Naive thymus-derived CD8-positive, alpha-beta T cell (primary cell): ENCODE measurements around the gene TOMM20. TPM values are rescaled to one million over a fixed set of nuclear protein-coding genes. Genes with fewer than 3 reads are reported as not detected.
"Not testable (repeated sequence)": the region's sequence is repeated elsewhere in the genome, so short reads cannot be mapped to it uniquely, and the experiment has no call there.

Experiments
- ATAC-seq, 2 donors: fragments of 150-1000 bp; cut with Tn5 transposase in 1 of 2; sonication (Bioruptor Pico), chemical (Tn5 transposase) in 1 of 2; 1 replicate in 1 of 2; 2 replicates in 1 of 2; pipeline ENCODE4 v1.10.0; 2021; ENCODE audit warnings: mild to moderate bottlenecking in 2 of 2, moderate library complexity in 2 of 2
- POLR2A ChIA-PET: fragments of 350-600 bp; sonication (Branson Sonifier 250); formaldehyde crosslinking; loops from one replicate; lab custom pipeline; 2021; ENCODE audit warnings: antibody characterized with exemption; lab: Charles Lee
- DNase-seq, 10 donors: peaks; one replicate each; pipeline versions ENCODE4 v3.0.0 to v3.0.0-alpha.2; 2020 to 2022
- H3K27ac Mint-ChIP-seq, 10 donors: one replicate each; pipeline ENCODE4 v1.8.0; 2020 to 2022; ENCODE audit warnings: mild to moderate bottlenecking in 10 of 10, mixed read lengths in 10 of 10, moderate library complexity in 4 of 10, inconsistent platforms in 1 of 10
- H3K27me3 Mint-ChIP-seq, 5 donors: one replicate each; pipeline ENCODE4 v1.8.0; 2021 to 2022; ENCODE audit warnings: mixed read lengths in 5 of 5
- H3K36me3 Mint-ChIP-seq, 3 donors: one replicate each; pipeline ENCODE4 v1.8.0; 2020 to 2022; ENCODE audit warnings: mixed read lengths in 3 of 3, mild to moderate bottlenecking in 2 of 3, inconsistent platforms in 1 of 3
- H3K4me1 Mint-ChIP-seq, 4 donors: one replicate each; pipeline ENCODE4 v1.8.0; 2021 to 2022; ENCODE audit warnings: mixed read lengths in 4 of 4
- H3K4me3 Mint-ChIP-seq, 10 donors: one replicate each; pipeline ENCODE4 v1.8.0; 2020 to 2022; ENCODE audit warnings: mild to moderate bottlenecking in 10 of 10, mixed read lengths in 10 of 10, moderate library complexity in 6 of 10, inconsistent platforms in 1 of 10
- H3K9me3 Mint-ChIP-seq, 9 donors: one replicate each; pipeline ENCODE4 v1.8.0; 2020 to 2022; ENCODE audit warnings: mixed read lengths in 9 of 9, mild to moderate bottlenecking in 3 of 9, inconsistent platforms in 1 of 9, moderate library complexity in 1 of 9
- polyA plus RNA-seq, 3 donors: library from polyadenylated mRNA; unstranded; fragments of 300-500 nt; fragmentation: Illumina TruSeq; gene quantifications; one replicate each; pipeline ENCODE4 v1.2.3, GENCODE V29; 2021
- total RNA-seq, 8 experiments: library from RNA in 2 of 8; stranded (reverse) in 2 of 8; gene quantifications; one replicate each; pipeline ENCODE4 v1.2.3 and lab custom pipeline; 2021 to 2026

Gene TOMM20
- total and polyA plus RNA-seq, 5 experiments from 2014 or later = 56.6 to 111 (median 67.0) TPM

- Mint-ChIP-seq H3K27me3 (peaks cover 0 to 2% (median 0%) of the 10 kb centered on the region in 5 donors), H3K4me3 (no peak overlapping the region), H3K27ac (peak overlapping the region in 1 of 10 donors; percentile 41), H3K9me3 (no peaks in the 10 kb centered on the region), H3K4me1 (peaks cover 0 to 42% (median 6%) of the 10 kb centered on the region in 4 donors), H3K36me3 (no peaks in the 10 kb centered on the region)
- POLR2A ChIA-PET = no interaction called here
- DNase-seq = no peak
- no peak for ATAC-seq
These were observed 52.8 kb downstream of the TOMM20 start for GRCh38 chr1:235075777-235076308.

GRCh38 chr1:235075048-235075776, 53.4 kb downstream of the TOMM20 start:
- peak in 1 of 10 donors; percentile 19 for DNase-seq

GRCh38 chr1:235074523-235075047, 54.1 kb downstream of the TOMM20 start:
- H3K9me3 Mint-ChIP-seq = no peaks in the 10 kb centered on the region
- no peaks in the 10 kb centered on the region for H3K36me3 Mint-ChIP-seq
- peak overlapping the region in 4 of 10 donors; percentile 49 to 67 (median 60) for H3K4me3 Mint-ChIP-seq
- peak overlapping the region in 3 of 10 donors; percentile 53 to 82 (median 79) for H3K27ac Mint-ChIP-seq
- H3K4me1 Mint-ChIP-seq = peaks cover 0 to 35% (median 5%) of the 10 kb centered on the region in 4 donors
- ATAC-seq (peak in 1 of 2 donors; percentile 68), DNase-seq (no peak)
- POLR2A ChIA-PET = no interaction called here
- peaks cover 0 to 2% (median 0%) of the 10 kb centered on the region in 5 donors for H3K27me3 Mint-ChIP-seq

More at GRCh38 chr1:235075048-235075776, 53.4 kb downstream of the TOMM20 start:
- ATAC-seq = peak in 1 of 2 donors; percentile 60
- POLR2A ChIA-PET = no interaction called here
- Mint-ChIP-seq H3K9me3 (no peaks in the 10 kb centered on the region), H3K4me3 (peak overlapping the region in 3 of 10 donors; percentile 54 to 67 (median 66)), H3K36me3 (no peaks in the 10 kb centered on the region), H3K4me1 (peaks cover 0 to 41% (median 5%) of the 10 kb centered on the region in 4 donors), H3K27ac (peak overlapping the region in 3 of 10 donors; percentile 41 to 82 (median 79)), H3K27me3 (peaks cover 0 to 2% (median 0%) of the 10 kb centered on the region in 5 donors)

- Mint-ChIP-seq H3K27ac (peak overlapping the region in 1 of 10 donors; percentile 82), H3K36me3 (no peaks in the 10 kb centered on the region), H3K9me3 (no peaks in the 10 kb centered on the region), H3K4me1 (peaks cover 0 to 35% (median 5%) of the 10 kb centered on the region in 4 donors), H3K4me3 (no peak overlapping the region), H3K27me3 (peaks cover 0 to 2% (median 0%) of the 10 kb centered on the region in 5 donors)
- POLR2A ChIA-PET = no interaction called here
- DNase-seq = no peak
- no peak for ATAC-seq
These were observed 54.6 kb downstream of the TOMM20 start for GRCh38 chr1:235073968-235074522.

GRCh38 chr1:235073331-235073967, 55.2 kb downstream of the TOMM20 start:
- peaks cover 0 to 2% (median 0%) of the 10 kb centered on the region in 5 donors for H3K27me3 Mint-ChIP-seq
- POLR2A ChIA-PET = no interaction called here
- peaks cover 0 to 35% (median 5%) of the 10 kb centered on the region in 4 donors for H3K4me1 Mint-ChIP-seq
- H3K27ac Mint-ChIP-seq = peak overlapping the region in 2 of 10 donors; percentile 32 to 48
- no peak for DNase-seq
- H3K4me3 Mint-ChIP-seq = no peak overlapping the region
- ATAC-seq = no peak
- no peaks in the 10 kb centered on the region for H3K36me3 Mint-ChIP-seq
- H3K9me3 Mint-ChIP-seq = no peaks in the 10 kb centered on the region

GRCh38 chr1:235072577-235072976, 56.1 kb downstream of the TOMM20 start:
- H3K36me3 Mint-ChIP-seq, H3K27ac Mint-ChIP-seq, ATAC-seq, POLR2A ChIA-PET, H3K9me3 Mint-ChIP-seq, DNase-seq, H3K27me3 Mint-ChIP-seq, H3K4me3 Mint-ChIP-seq: not testable (repeated sequence)
- peaks cover 0 to 33% (median 5%) of the 10 kb centered on the region in 4 donors for H3K4me1 Mint-ChIP-seq

- DNase-seq = no peak
- POLR2A ChIA-PET = no interaction called here
- Mint-ChIP-seq H3K36me3 (no peaks in the 10 kb centered on the region), H3K9me3 (no peaks in the 10 kb centered on the region), H3K27ac (no peak overlapping the region), H3K4me3 (no peak overlapping the region), H3K4me1 (peaks cover 0 to 32% (median 5%) of the 10 kb centered on the region in 4 donors), H3K27me3 (peaks cover 0 to 2% (median 0%) of the 10 kb centered on the region in 5 donors)
- ATAC-seq = no peak
These were observed 56.5 kb downstream of the TOMM20 start for GRCh38 chr1:235072096-235072495.

GRCh38 chr1:235070819-235071218, 57.8 kb downstream of the TOMM20 start:
- Mint-ChIP-seq H3K36me3 (no peaks in the 10 kb centered on the region), H3K4me1 (peaks cover 0 to 24% (median 5%) of the 10 kb centered on the region in 4 donors), H3K9me3 (no peaks in the 10 kb centered on the region), H3K27ac (no peak overlapping the region), H3K27me3 (peaks cover 0 to 2% (median 0%) of the 10 kb centered on the region in 5 donors), H3K4me3 (no peak overlapping the region)
- ATAC-seq (no peak), DNase-seq (no peak)
- POLR2A ChIA-PET = no interaction called here

GRCh38 chr1:235069577-235070563, 58.8 kb downstream of the TOMM20 start:
- Mint-ChIP-seq H3K4me3 (no peak overlapping the region), H3K27ac (peak overlapping the region in 3 of 10 donors; percentile 82 to 89 (median 83)), H3K4me1 (peaks cover 0 to 14% (median 6%) of the 10 kb centered on the region in 4 donors), H3K36me3 (no peaks in the 10 kb centered on the region), H3K27me3 (peaks cover 0 to 2% (median 0%) of the 10 kb centered on the region in 5 donors), H3K9me3 (no peaks in the 10 kb centered on the region)
- POLR2A ChIA-PET = no interaction called here
- ATAC-seq (no peak), DNase-seq (no peak)

- no peak for DNase-seq
- POLR2A ChIA-PET = no interaction called here
- Mint-ChIP-seq H3K36me3 (no peaks in the 10 kb centered on the region), H3K4me3 (no peak overlapping the region), H3K27ac (peak overlapping the region in 1 of 10 donors; percentile 51), H3K9me3 (no peaks in the 10 kb centered on the region), H3K4me1 (peaks cover 0 to 7% (median 4%) of the 10 kb centered on the region in 4 donors), H3K27me3 (peaks cover 0 to 2% (median 0%) of the 10 kb centered on the region in 5 donors)
- ATAC-seq = no peak
These were observed 59.5 kb downstream of the TOMM20 start for GRCh38 chr1:235069176-235069575.
